T-helper 2 cell treated with Interferon-gamma antibody and Interleukin-4, amounts not matched to agents 5 μg/mL and 100 μg/mL, for 36 hours (primary cell): ENCODE data around the gene ITPR2.

Experiments
- DNase-seq: peaks from one replicate; pipeline ENCODE4 v3.0.0; 2021; ENCODE audit warnings: low spot score
- H3K27ac Mint-ChIP-seq: one replicate; pipeline ENCODE4 v1.8.0; 2021; ENCODE audit warnings: mild to moderate bottlenecking, mixed read lengths
- H3K27me3 Mint-ChIP-seq: one replicate; pipeline ENCODE4 v1.8.0; 2021; ENCODE audit warnings: low read depth, mixed read lengths
- H3K36me3 Mint-ChIP-seq: one replicate; pipeline ENCODE4 v1.8.0; 2021; ENCODE audit warnings: low read depth, mixed read lengths
- H3K4me1 Mint-ChIP-seq: one replicate; pipeline ENCODE4 v1.8.0; 2021; ENCODE audit warnings: low read depth, mixed read lengths
- H3K4me3 Mint-ChIP-seq: one replicate; pipeline ENCODE4 v1.8.0; 2022; ENCODE audit warnings: mild to moderate bottlenecking, moderate library complexity, mixed read lengths
- H3K9me3 Mint-ChIP-seq: one replicate; pipeline ENCODE4 v1.8.0; 2021; ENCODE audit warnings: mixed read lengths

The ITPR2 gene

GRCh38 chr12:26630546-26631027 lies 202.4 kb downstream of the ITPR2 start:
- H3K4me1 Mint-ChIP-seq: peaks cover 13% of the 10 kb centered on the region
- peaks cover 15% of the 10 kb centered on the region for H3K36me3 Mint-ChIP-seq
- no peak overlapping the region for H3K4me3 Mint-ChIP-seq
- H3K27ac Mint-ChIP-seq: no peak overlapping the region
- no peak for DNase-seq
- H3K27me3 Mint-ChIP-seq: no peaks in the 10 kb centered on the region
- H3K9me3 Mint-ChIP-seq: no peaks in the 10 kb centered on the region

DNA sequence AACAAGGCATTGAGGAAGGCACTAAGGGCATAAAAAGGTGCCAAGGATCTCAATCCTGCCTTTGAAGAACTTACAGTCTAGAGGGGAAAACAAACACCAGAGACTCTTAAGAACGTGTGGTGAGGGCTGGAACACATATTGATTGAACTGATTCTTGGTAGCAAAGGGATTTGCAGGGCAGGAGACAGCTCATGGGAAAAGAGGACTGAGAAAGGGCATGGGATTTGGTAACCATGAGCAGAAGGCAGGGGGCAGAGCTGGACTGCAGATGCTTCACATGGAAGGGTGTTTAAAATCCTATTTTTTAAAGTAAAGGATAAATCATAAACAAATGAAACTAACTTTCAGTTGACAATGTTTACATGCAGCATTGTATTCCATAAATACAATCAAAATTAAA lies 203.1 kb downstream of the ITPR2 start:
- Mint-ChIP-seq H3K9me3 (no peaks in the 10 kb centered on the region), H3K27me3 (no peaks in the 10 kb centered on the region), H3K4me3 (no peak overlapping the region), H3K36me3 (peaks cover 17% of the 10 kb centered on the region), H3K4me1 (peaks cover 13% of the 10 kb centered on the region), H3K27ac (no peak overlapping the region)
- DNase-seq: no peak

DNA sequence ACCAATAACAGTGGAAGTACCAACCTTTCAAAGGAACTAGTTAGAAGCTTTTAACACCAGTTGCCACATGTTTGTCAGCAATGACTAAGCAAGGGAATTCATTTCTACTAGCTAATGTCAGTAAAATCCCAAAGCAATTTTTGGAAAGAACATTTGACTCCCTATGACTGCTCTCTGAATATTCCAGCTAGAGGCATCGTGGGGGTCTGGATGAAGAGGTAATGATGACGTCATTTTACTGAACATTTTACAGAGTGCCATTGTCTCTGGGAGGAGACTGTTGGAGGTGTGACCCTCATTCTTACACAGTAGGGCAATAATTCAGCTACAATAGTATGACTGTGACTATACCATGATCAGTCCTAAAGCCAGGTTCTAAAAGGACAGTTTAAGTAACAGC lies 204.8 kb downstream of the ITPR2 start:
- H3K4me1 Mint-ChIP-seq: peaks cover 13% of the 10 kb centered on the region
- no peaks in the 10 kb centered on the region for H3K9me3 Mint-ChIP-seq
- H3K27me3 Mint-ChIP-seq: no peaks in the 10 kb centered on the region
- peaks cover 22% of the 10 kb centered on the region for H3K36me3 Mint-ChIP-seq
- H3K27ac Mint-ChIP-seq: no peak overlapping the region
- H3K4me3 Mint-ChIP-seq: no peak overlapping the region
- DNase-seq: no peak

DNA sequence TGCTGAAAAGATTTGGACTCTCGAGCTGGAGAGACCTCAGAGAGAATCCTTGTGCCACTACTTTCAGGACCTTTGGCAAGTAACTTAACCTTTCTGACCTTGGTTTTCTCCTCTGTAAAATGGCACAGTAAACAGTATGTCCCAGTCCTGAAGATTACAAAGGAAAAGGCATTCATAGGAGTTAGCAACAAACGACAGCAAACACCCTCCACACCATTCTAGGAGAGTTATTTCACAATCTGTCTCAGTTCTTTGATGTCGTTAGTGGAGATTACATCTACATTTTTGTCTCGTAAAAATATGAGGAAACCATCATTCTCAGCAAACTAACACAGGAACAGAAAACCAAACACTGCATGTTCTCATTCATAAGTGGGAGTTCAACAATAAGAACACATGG lies 205.7 kb downstream of the ITPR2 start:
- Mint-ChIP-seq H3K36me3 (peaks cover 22% of the 10 kb centered on the region), H3K27me3 (no peaks in the 10 kb centered on the region), H3K4me1 (peaks cover 13% of the 10 kb centered on the region), H3K4me3 (no peak overlapping the region), H3K9me3 (no peaks in the 10 kb centered on the region), H3K27ac (no peak overlapping the region)
- DNase-seq: no peak

DNA sequence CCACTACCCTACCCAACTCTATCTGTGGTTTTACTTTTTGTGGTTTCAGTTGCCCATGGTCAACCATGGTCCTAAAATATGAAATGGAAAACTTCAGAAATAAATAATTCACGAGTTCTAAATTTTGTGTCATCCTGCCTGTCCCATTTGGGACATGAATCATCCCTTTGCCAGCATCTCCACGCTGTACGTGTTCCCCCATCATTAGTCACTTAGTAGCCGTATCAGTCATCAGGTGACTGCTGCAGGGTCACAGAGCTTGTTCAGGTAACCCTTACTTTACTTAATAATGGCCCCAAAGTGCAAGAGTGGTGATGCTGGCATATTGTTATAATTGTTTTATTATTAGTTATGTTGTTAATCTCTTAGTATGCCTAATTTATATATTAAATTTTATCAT lies 209.9 kb downstream of the ITPR2 start:
- H3K36me3 Mint-ChIP-seq: peaks cover 30% of the 10 kb centered on the region
- H3K27ac Mint-ChIP-seq: no peak overlapping the region
- H3K4me1 Mint-ChIP-seq: peaks cover 13% of the 10 kb centered on the region

GRCh38 chr12:26622601-26623000 lies 210.4 kb downstream of the ITPR2 start:
- Mint-ChIP-seq H3K36me3 (peaks cover 29% of the 10 kb centered on the region), H3K4me3 (no peak overlapping the region), H3K27ac (no peak overlapping the region), H3K9me3 (no peaks in the 10 kb centered on the region), H3K4me1 (peaks cover 13% of the 10 kb centered on the region), H3K27me3 (no peaks in the 10 kb centered on the region)
- no peak for DNase-seq

More for the DNA sequence above, 209.9 kb downstream of the ITPR2 start:
- Mint-ChIP-seq H3K9me3 (no peaks in the 10 kb centered on the region), H3K27me3 (no peaks in the 10 kb centered on the region), H3K4me3 (no peak overlapping the region)
- DNase-seq: no peak

- H3K9me3 Mint-ChIP-seq: no peaks in the 10 kb centered on the region
- no peak overlapping the region for H3K27ac Mint-ChIP-seq
- H3K4me3 Mint-ChIP-seq: no peak overlapping the region
- peaks cover 23% of the 10 kb centered on the region for H3K36me3 Mint-ChIP-seq
- no peak for DNase-seq
- peaks cover 8% of the 10 kb centered on the region for H3K4me1 Mint-ChIP-seq
- no peaks in the 10 kb centered on the region for H3K27me3 Mint-ChIP-seq
These were observed 211.1 kb downstream of the ITPR2 start for GRCh38 chr12:26621932-26622331.

DNA sequence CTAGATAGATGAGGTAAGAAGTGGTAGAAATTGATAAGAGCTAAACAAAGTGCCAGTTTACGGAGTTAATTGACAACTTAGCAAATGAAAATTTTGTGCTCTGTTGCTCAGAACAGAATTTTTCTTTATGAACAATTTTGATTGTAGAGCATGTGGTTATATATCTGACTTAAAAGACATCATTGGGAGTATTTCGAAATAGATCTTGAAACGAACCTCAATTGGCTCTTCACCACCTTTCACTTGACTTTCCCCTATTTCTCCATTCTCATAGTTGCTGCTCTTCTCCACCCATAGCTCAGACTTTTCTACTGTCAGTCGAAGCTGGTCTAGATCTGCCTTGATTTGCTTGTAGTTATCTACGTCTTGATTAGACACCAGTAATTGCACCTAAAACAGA lies 212.1 kb downstream of the ITPR2 start:
- no peak for DNase-seq
- peaks cover 16% of the 10 kb centered on the region for H3K36me3 Mint-ChIP-seq
- no peak overlapping the region for H3K4me3 Mint-ChIP-seq
- H3K27ac Mint-ChIP-seq: no peak overlapping the region
- H3K4me1 Mint-ChIP-seq: no peaks in the 10 kb centered on the region
- no peaks in the 10 kb centered on the region for H3K27me3 Mint-ChIP-seq
- H3K9me3 Mint-ChIP-seq: no peaks in the 10 kb centered on the region

- DNase-seq: no peak
- no peaks in the 10 kb centered on the region for H3K4me1 Mint-ChIP-seq
- H3K27me3 Mint-ChIP-seq: no peaks in the 10 kb centered on the region
- no peak overlapping the region for H3K4me3 Mint-ChIP-seq
- H3K27ac Mint-ChIP-seq: no peak overlapping the region
- no peaks in the 10 kb centered on the region for H3K9me3 Mint-ChIP-seq
- H3K36me3 Mint-ChIP-seq: peaks cover 8% of the 10 kb centered on the region
These were observed 215.5 kb downstream of the ITPR2 start for GRCh38 chr12:26617513-26617912.

DNA sequence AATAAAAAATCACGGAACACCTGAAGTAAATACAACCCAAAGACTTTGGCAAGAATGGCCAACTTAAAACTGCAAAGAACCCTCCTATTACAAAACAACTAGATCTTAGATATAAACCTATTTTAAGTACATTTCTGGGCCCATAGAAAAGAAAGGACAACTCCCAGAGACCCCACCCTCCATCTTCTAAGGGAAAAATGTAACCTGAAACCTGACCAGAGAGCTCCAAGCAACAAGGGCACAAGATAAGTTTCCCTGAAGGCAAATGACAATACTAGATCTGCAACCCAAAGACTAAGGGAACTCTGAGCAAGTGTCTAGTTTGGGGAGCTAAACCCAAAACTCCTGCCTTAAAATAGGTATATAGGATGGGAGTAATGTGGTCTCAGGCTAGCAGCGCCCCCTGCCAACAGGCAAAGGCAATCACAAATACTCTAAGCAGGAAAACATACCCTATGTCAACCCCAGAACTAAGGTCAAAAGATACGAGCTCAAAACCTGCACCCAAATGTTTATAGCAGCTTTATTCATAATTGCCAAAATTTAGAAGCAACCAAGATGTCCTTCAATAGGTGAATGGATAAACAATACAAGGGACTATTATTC lies 218.9 kb downstream of the ITPR2 start:
- no peaks in the 10 kb centered on the region for H3K9me3 Mint-ChIP-seq
- no peaks in the 10 kb centered on the region for H3K36me3 Mint-ChIP-seq
- DNase-seq: no peak
- H3K27me3 Mint-ChIP-seq: no peaks in the 10 kb centered on the region
- no peak overlapping the region for H3K27ac Mint-ChIP-seq
- H3K4me1 Mint-ChIP-seq: no peaks in the 10 kb centered on the region
- H3K4me3 Mint-ChIP-seq: no peak overlapping the region

DNA sequence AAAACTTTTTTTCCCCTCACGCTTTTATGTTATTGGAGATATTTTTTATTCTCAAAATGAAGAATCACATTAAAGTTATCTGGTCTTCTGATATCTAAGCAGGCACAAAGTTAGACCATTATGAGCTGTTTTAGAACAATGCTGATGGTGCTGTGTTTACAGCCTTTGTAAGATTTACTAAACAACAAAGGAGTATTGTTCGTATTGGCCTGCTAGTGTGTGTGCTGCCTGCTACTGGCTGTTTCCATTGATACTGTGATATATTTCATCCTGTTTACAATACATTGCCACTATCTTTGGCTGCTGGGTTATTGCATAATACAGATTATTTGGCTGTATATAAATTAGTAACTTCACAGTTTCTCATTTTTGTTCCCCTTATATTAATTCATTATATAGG lies 220.8 kb downstream of the ITPR2 start:
- Mint-ChIP-seq H3K4me3 (no peak overlapping the region), H3K9me3 (no peaks in the 10 kb centered on the region), H3K27ac (no peak overlapping the region), H3K4me1 (no peaks in the 10 kb centered on the region), H3K36me3 (no peaks in the 10 kb centered on the region), H3K27me3 (no peaks in the 10 kb centered on the region)
- no peak for DNase-seq

DNA sequence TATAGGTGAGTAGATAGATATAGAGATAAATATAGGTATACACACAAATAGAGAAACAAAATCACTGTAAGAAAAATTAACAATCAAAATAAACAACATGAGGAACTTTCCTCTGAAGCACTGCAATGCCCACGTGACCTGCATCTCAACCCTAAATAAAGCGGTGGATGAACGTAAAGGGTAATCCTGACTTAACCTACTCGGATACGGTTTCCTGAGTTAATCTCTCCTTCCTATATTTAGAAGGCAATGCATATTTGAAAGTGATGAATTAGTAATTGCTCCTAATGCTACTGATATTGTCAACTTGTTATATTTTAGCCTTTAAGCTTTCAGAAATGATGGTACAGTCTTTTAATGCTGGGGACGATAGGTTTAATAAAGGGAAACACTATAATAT lies 221.4 kb downstream of the ITPR2 start:
- H3K36me3 Mint-ChIP-seq: no peaks in the 10 kb centered on the region
- DNase-seq: no peak
- H3K4me1 Mint-ChIP-seq: no peaks in the 10 kb centered on the region
- H3K4me3 Mint-ChIP-seq: no peak overlapping the region
- H3K27me3 Mint-ChIP-seq: no peaks in the 10 kb centered on the region
- no peaks in the 10 kb centered on the region for H3K9me3 Mint-ChIP-seq
- H3K27ac Mint-ChIP-seq: no peak overlapping the region

DNA sequence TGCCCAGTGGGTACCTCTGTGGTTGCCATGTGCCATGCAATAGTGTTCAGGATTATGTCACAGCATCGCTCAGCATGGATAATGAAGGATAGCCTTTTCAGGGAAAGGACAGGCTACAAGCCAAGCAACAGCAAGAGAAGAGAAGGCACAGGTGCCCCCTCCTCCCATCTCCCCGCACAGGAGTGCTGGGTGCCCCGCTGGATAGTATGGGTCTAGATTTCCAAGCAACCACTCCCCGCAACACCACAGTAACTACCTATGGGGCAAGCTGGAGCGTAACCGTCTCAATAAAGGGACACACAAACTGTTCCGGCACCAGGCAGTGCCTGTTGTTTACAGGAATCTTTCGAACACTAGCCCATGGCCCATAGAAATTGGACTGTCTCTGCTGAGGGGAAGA lies 222.2 kb downstream of the ITPR2 start:
- no peak for DNase-seq
- H3K27ac Mint-ChIP-seq: no peak overlapping the region
- H3K4me1 Mint-ChIP-seq: no peaks in the 10 kb centered on the region
- H3K9me3 Mint-ChIP-seq: no peaks in the 10 kb centered on the region
- no peak overlapping the region for H3K4me3 Mint-ChIP-seq
- no peaks in the 10 kb centered on the region for H3K36me3 Mint-ChIP-seq
- no peaks in the 10 kb centered on the region for H3K27me3 Mint-ChIP-seq

DNA sequence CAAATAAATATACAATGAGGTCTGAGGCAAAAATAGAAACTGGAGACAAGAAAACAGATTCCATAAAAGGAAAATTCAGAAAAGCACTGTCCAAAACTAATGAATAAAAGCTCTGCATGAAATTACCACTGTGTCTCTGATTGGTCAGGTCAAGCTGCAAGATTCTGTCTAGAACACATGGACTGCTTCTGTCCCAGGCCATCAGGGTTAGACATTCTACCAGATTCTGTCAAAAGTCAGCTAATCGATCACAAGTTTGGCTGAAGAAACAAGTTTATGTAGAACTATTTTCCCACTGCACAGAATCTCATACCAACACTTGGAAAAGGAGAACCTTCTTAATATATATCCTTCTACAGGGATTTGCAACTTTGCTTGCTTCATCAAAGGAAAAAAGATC lies 223.0 kb downstream of the ITPR2 start:
- no peak for DNase-seq
- H3K36me3 Mint-ChIP-seq: no peaks in the 10 kb centered on the region
- H3K4me1 Mint-ChIP-seq: no peaks in the 10 kb centered on the region
- H3K27ac Mint-ChIP-seq: no peak overlapping the region
- H3K27me3 Mint-ChIP-seq: no peaks in the 10 kb centered on the region
- no peak overlapping the region for H3K4me3 Mint-ChIP-seq
- H3K9me3 Mint-ChIP-seq: no peaks in the 10 kb centered on the region

DNA sequence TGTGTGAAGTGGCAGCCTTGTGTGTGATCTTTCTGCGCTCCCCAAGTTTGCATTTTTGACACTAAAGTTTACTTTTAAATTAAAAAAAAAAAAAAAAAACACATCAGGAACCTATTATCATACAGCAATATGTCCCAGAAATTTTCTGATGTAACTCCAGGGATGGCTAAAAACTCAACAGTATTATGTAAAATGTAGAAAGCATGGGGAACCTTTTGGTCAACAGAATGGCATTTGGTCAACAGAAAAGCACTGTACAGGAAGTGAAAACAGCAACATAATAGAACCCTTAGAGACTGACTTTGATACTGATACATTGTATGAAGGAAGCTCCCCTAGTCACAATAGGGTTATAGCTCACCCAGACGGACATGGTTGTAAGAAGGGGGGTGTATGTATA lies 224.3 kb downstream of the ITPR2 start:
- Mint-ChIP-seq H3K27me3 (no peaks in the 10 kb centered on the region), H3K36me3 (no peaks in the 10 kb centered on the region), H3K27ac (no peak overlapping the region), H3K4me3 (no peak overlapping the region), H3K4me1 (no peaks in the 10 kb centered on the region), H3K9me3 (no peaks in the 10 kb centered on the region)
- DNase-seq: no peak
